Activated CD8-positive, alpha-beta T cell treated with anti-CD3 and anti-CD28 coated beads for 36 hours (primary cell): Measurements from ENCODE around the gene GPSM1. TPM values are rescaled to one million over a fixed set of nuclear protein-coding genes. Genes with fewer than 3 reads are reported as not detected.

Source experiments
- ATAC-seq: fragments of 200-7000 bp; cut with Tn5 transposase; one replicate; pipeline ENCODE4 v1.10.0; 2021; ENCODE audit warnings: mild to moderate bottlenecking, moderate library complexity
- CTCF ChIA-PET: fragments of 350-600 bp; sonication (Branson Sonifier 250); formaldehyde crosslinking; loops from one replicate; lab custom pipeline; 2021; ENCODE audit warnings: antibody characterized with exemption; lab: Charles Lee
- POLR2A ChIA-PET: fragments of 350-600 bp; sonication (Branson Sonifier 250); formaldehyde crosslinking; loops from one replicate; lab custom pipeline; 2021; ENCODE audit warnings: antibody characterized with exemption; lab: Charles Lee
- DNase-seq: peaks from one replicate; pipeline ENCODE4 v3.0.0-alpha.2; 2020
- H3K27ac Mint-ChIP-seq: one replicate; pipeline ENCODE4 v1.8.0; 2021; ENCODE audit warnings: mild to moderate bottlenecking, mixed read lengths
- H3K27me3 Mint-ChIP-seq: one replicate; pipeline ENCODE4 v1.8.0; 2021; ENCODE audit warnings: mixed read lengths
- H3K36me3 Mint-ChIP-seq: one replicate; pipeline ENCODE4 v1.8.0; 2021; ENCODE audit warnings: low read depth, mixed read lengths
- H3K4me1 Mint-ChIP-seq: one replicate; pipeline ENCODE4 v1.8.0; 2021; ENCODE audit warnings: low read depth, mixed read lengths
- H3K4me3 Mint-ChIP-seq: one replicate; pipeline ENCODE4 v1.8.0; 2021; ENCODE audit warnings: mild to moderate bottlenecking, moderate library complexity, mixed read lengths
- H3K9me3 Mint-ChIP-seq: one replicate; pipeline ENCODE4 v1.8.0; 2021; ENCODE audit warnings: mixed read lengths
- intact Hi-C: fragments of 100-400 bp; cut with micrococcal nuclease; formaldehyde crosslinking; loops from one replicate; pipeline ENCODE4 v1.10.0; 2022
- total RNA-seq, 2 experiments: library from RNA; stranded (reverse); gene quantifications; one replicate each; pipeline ENCODE4 v1.2.3, GENCODE V29; 2021
- TF ChIP-seq, protein P1 (sequence below): fragments of 200-600 bp; IDR thresholded peaks from one replicate; pipeline ENCODE4 v1.8.0; 2022; ENCODE audit warnings: antibody characterized with exemption, mild to moderate bottlenecking

The GPSM1 gene
- total RNA-seq, 2 experiments from 2014 or later = 8.8 to 10.0 TPM

DNA sequence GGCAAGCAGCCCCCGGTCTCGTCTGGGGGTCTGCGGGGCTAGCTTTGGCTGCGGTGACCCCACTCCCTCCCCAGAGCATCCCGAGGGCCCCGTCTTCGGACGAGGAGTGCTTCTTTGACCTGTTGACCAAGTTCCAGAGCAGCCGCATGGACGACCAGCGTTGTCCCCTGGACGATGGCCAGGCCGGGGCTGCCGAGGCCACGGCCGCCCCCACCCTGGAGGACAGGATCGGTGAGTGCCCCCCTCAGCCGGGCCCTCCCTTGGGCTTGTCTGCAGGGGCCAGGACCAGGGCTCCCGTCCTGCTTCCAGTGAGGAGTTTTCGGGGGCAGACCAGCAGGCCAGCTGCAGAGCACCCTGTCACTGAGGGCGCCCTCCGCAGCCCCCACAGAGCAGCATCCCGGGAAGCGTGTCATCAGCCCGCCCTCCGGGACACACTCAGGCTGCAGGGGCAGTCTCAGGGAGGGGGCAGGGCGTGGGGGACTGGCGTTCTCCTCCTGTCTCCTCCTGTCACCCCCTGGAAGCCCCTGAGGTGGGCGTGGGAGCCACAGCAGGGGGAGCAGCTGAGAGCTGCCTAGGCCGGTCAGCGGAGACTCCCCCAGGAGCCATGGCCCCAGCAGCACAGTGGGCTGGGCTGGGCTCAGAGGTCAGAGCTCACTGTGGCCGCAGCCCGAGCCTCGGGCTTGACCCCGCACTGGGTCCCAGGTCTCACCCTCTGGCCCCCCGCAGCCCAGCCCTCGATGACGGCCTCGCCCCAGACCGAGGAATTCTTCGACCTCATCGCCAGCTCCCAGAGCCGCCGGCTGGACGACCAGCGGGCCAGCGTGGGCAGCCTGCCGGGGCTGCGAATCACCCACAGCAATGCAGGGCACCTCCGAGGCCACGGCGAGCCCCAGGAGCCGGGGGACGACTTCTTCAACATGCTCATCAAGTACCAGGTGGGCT lies 28.5 kb downstream of the GPSM1 start:
- intact Hi-C loops = no loop called here
- Mint-ChIP-seq H3K27ac (no peak overlapping the region), H3K4me1 (no peaks in the 10 kb centered on the region), H3K27me3 (no peaks in the 10 kb centered on the region), H3K4me3 (no peak overlapping the region), H3K9me3 (no peaks in the 10 kb centered on the region), H3K36me3 (no peaks in the 10 kb centered on the region)
- no peak for ATAC-seq
- ChIA-PET CTCF (interaction anchor here (1.0 kb wide), 1 partner anchor 45 kb away, joined by 3 read pairs; no protein-coding TSS in a partner anchor), POLR2A (interaction anchor here (0.5 to 0.8 kb wide), 2 partner anchors 37 to 370 kb away, joined by 3 read pairs; no protein-coding TSS in a partner anchor)
- TF ChIP-seq, protein P1, sequence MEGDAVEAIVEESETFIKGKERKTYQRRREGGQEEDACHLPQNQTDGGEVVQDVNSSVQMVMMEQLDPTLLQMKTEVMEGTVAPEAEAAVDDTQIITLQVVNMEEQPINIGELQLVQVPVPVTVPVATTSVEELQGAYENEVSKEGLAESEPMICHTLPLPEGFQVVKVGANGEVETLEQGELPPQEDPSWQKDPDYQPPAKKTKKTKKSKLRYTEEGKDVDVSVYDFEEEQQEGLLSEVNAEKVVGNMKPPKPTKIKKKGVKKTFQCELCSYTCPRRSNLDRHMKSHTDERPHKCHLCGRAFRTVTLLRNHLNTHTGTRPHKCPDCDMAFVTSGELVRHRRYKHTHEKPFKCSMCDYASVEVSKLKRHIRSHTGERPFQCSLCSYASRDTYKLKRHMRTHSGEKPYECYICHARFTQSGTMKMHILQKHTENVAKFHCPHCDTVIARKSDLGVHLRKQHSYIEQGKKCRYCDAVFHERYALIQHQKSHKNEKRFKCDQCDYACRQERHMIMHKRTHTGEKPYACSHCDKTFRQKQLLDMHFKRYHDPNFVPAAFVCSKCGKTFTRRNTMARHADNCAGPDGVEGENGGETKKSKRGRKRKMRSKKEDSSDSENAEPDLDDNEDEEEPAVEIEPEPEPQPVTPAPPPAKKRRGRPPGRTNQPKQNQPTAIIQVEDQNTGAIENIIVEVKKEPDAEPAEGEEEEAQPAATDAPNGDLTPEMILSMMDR = no peak
- DNase-seq = no peak

DNA sequence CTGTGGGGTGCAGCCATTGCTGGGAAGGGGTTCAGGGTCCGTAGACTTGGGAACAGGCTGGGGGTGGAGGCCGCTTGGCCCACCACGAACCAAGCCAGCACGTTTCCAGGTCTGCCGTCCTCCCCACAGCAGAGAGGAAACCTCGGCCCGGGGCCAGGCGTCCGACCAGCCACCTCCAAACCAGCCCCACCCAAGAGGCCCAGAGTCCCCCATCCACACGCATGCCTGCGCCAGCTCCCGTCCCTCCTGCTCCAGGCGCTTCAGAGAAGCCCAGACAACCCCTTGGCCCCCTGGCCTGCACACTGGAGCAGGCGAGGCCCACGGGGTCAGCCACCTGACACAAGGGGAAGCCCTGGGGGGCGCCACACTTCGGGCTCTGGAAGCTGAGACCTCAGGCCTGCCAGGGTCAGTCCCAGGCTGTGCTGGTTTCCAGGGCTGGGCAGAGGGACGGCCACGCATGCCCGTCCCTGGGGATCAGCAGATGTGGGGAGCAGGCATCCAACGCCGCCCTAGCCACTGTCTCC lies 29.9 kb downstream of the GPSM1 start:
- ATAC-seq (no peak), DNase-seq (no peak)
- Mint-ChIP-seq H3K36me3 (no peaks in the 10 kb centered on the region), H3K4me3 (no peak overlapping the region), H3K4me1 (no peaks in the 10 kb centered on the region), H3K9me3 (no peaks in the 10 kb centered on the region), H3K27ac (no peak overlapping the region), H3K27me3 (no peaks in the 10 kb centered on the region)
- POLR2A ChIA-PET = no interaction called here
- CTCF ChIA-PET = no interaction called here
- intact Hi-C loops = no loop called here
- TF ChIP-seq, protein P1 = no peak

DNA sequence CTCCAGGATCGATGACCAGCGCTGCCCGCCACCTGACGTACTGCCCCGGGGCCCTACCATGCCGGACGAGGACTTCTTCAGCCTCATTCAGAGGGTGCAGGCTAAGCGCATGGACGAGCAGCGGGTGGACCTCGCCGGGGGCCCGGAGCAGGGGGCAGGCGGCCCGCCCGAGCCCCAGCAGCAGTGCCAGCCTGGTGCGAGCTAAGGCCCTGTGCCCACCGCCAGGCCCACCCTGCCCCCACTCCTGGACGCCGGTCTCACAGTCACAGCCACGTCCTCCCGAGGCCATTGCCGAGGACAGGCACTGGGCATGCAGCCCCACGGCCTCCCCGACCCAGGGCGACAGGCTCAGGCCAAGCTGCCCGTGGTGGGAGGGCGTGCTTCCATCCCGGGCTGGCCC lies 30.7 kb downstream of the GPSM1 start:
- intact Hi-C loops = no loop called here
- H3K4me3 Mint-ChIP-seq = no peak overlapping the region
- H3K9me3 Mint-ChIP-seq = no peaks in the 10 kb centered on the region
- no peaks in the 10 kb centered on the region for H3K27me3 Mint-ChIP-seq
- TF ChIP-seq, protein P1 = no peak
- H3K36me3 Mint-ChIP-seq = no peaks in the 10 kb centered on the region
- ChIA-PET CTCF (no interaction called here), POLR2A (interaction anchor here (0.8 to 1.2 kb wide), 2 partner anchors 11 to 12 kb away, joined by 3 to 4 read pairs; no protein-coding TSS in a partner anchor)
- no peak for ATAC-seq
- peaks cover 6% of the 10 kb centered on the region for H3K4me1 Mint-ChIP-seq
- no peak for DNase-seq
- no peak overlapping the region for H3K27ac Mint-ChIP-seq

DNA sequence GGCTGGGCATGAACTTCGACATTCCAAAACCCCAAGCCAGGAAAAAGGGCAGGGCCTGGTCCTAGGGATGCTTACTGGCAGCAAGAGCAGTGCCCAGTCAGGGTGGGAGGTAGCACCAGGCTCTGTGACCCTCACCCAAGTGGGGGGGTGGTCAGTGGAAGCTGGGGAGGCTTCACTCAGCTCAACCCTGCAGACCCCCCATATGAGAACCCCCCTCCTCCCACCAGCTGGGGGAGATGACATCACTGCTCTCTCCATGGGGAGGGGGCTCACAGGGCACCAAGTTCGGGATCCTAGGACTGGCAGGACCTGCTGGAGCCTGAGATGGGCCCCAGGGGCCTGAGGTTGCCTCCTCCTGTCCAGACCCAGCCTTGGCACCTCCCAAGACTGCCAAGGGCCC lies 31.5 kb downstream of the GPSM1 start:
- Mint-ChIP-seq H3K4me3 (no peak overlapping the region), H3K9me3 (no peaks in the 10 kb centered on the region), H3K36me3 (peaks cover 3% of the 10 kb centered on the region), H3K4me1 (peaks cover 8% of the 10 kb centered on the region), H3K27me3 (no peaks in the 10 kb centered on the region), H3K27ac (no peak overlapping the region)
- DNase-seq (no peak), ATAC-seq (no peak)
- CTCF ChIA-PET = no interaction called here
- intact Hi-C loops = no loop called here
- TF ChIP-seq, protein P1 = no peak
- POLR2A ChIA-PET = interaction anchor here (0.8 to 1.2 kb wide), 2 partner anchors 10 to 13 kb away, joined by 3 to 4 read pairs; no protein-coding TSS in a partner anchor
